GM23338 (cell line): ENCODE measurements around the gene SLC15A5. TPM values are rescaled to one million over a fixed set of nuclear protein-coding genes. Genes with fewer than 3 reads are reported as not detected.
A peak's percentile ranks its signal among the peaks of the same experiment; 100 is the strongest.

ENCODE experiments used
- ATAC-seq: fragments of 200-7000 bp; cut with Tn5 transposase; 3 replicates; pipeline ENCODE4 v1.9.1; 2020
- DNase-seq: peaks from one replicate; pipeline ENCODE4 v3.0.0-alpha.2; 2015; ENCODE audit warnings: low spot score
- H2AFZ ChIP-seq: fragments of 200-600 bp; sonication (generic); 2 replicates; pipeline ENCODE4 v1.8.0; 2016; ENCODE audit warnings: antibody characterized with exemption, mild to moderate bottlenecking, moderate library complexity
- H3F3A ChIP-seq: fragments of 200-600 bp; sonication (generic); replicated peaks from 2 replicates; pipeline ENCODE4 v1.8.0; 2017; ENCODE audit warnings: antibody characterized with exemption, mixed run types, low read depth
- H3K27ac ChIP-seq: fragments of 200-600 bp; sonication (generic); 2 replicates; pipeline ENCODE4 v1.6.1; 2016; ENCODE audit warnings: low read depth
- H3K27me3 ChIP-seq: fragments of 200-600 bp; sonication (generic); 2 replicates; pipeline ENCODE4 v1.8.0; 2016; ENCODE audit warnings: mild to moderate bottlenecking, mixed run types, moderate library complexity; ENCODE audit not compliant: insufficient read depth
- H3K36me3 ChIP-seq: fragments of 200-600 bp; sonication (generic); 2 replicates; pipeline ENCODE4 v1.8.0; 2016; ENCODE audit warnings: mild to moderate bottlenecking; ENCODE audit not compliant: insufficient read depth
- H3K4me1 ChIP-seq: fragments of 200-600 bp; sonication (generic); 2 replicates; pipeline ENCODE4 v1.8.0; 2016; ENCODE audit warnings: mild to moderate bottlenecking, moderate library complexity; ENCODE audit not compliant: insufficient read depth
- H3K4me2 ChIP-seq: fragments of 200-600 bp; sonication (generic); 2 replicates; pipeline ENCODE4 v1.7.1; 2017; ENCODE audit warnings: mixed run types
- H3K4me3 ChIP-seq: fragments of 200-600 bp; sonication (generic); 2 replicates; pipeline ENCODE4 v1.6.1; 2016; ENCODE audit warnings: mixed run types
- H3K79me2 ChIP-seq: fragments of 200-600 bp; sonication (generic); replicated peaks from 2 replicates; pipeline ENCODE4 v1.8.0; 2017; ENCODE audit warnings: mild to moderate bottlenecking; ENCODE audit not compliant: insufficient read depth
- H3K9me2 ChIP-seq: fragments of 200-600 bp; sonication (generic); 2 replicates; pipeline ENCODE4 v1.8.0; 2017; ENCODE audit not compliant: insufficient read depth
- H4K20me1 ChIP-seq: fragments of 200-600 bp; sonication (generic); replicated peaks from 2 replicates; pipeline ENCODE4 v1.8.0; 2017; ENCODE audit warnings: mild to moderate bottlenecking; ENCODE audit not compliant: insufficient read depth
- H3K27ac Mint-ChIP-seq: 2 replicates; pipeline ENCODE4 v1.8.0; 2020; ENCODE audit warnings: inconsistent platforms, mild to moderate bottlenecking, moderate library complexity, mixed read lengths
- H3K27me3 Mint-ChIP-seq: 3 replicates; pipeline ENCODE4 v1.8.0; 2022; ENCODE audit warnings: low read depth, mild to moderate bottlenecking, moderate library complexity, mixed read lengths, inconsistent platforms; ENCODE audit not compliant: insufficient read depth, poor library complexity
- H3K36me3 Mint-ChIP-seq: 3 replicates; pipeline ENCODE4 v1.8.0; 2021; ENCODE audit warnings: low read depth, mild to moderate bottlenecking, inconsistent platforms, moderate library complexity, mixed read lengths
- H3K4me1 Mint-ChIP-seq: 3 replicates; pipeline ENCODE4 v1.8.0; 2020; ENCODE audit warnings: mild to moderate bottlenecking, inconsistent platforms, mixed read lengths
- H3K4me3 Mint-ChIP-seq: 3 replicates; pipeline ENCODE4 v1.8.0; 2021; ENCODE audit warnings: moderate library complexity, mild to moderate bottlenecking, inconsistent platforms, mixed read lengths
- H3K9me3 Mint-ChIP-seq: 3 replicates; pipeline ENCODE4 v1.8.0; 2020; ENCODE audit warnings: moderate library complexity, mild to moderate bottlenecking, inconsistent platforms, mixed read lengths
- CREB1 ChIP-seq: fragments of 250-450 bp; sonication (Bioruptor Pico); IDR thresholded peaks from 2 replicates; pipeline ENCODE4 v1.5.0; 2020; ENCODE audit warnings: low read depth, mild to moderate bottlenecking, moderate library complexity
- EZH2 ChIP-seq: fragments of 200-600 bp; sonication (generic); IDR thresholded peaks from one replicate; pipeline ENCODE4 v1.8.0; 2017; ENCODE audit warnings: antibody characterized with exemption, mild to moderate bottlenecking, low read depth; ENCODE audit not compliant: unreplicated experiment
- JUNB ChIP-seq: IDR thresholded peaks from one replicate; pipeline ENCODE4 v1.6.1; 2016; ENCODE audit warnings: antibody characterized with exemption; ENCODE audit not compliant: unreplicated experiment
- NANOG ChIP-seq: IDR thresholded peaks from 2 replicates; pipeline ENCODE4 v1.6.1; 2016; ENCODE audit warnings: antibody characterized with exemption, borderline replicate concordance
- ZNF114 ChIP-seq: fragments of 250-450 bp; sonication (Bioruptor Pico); IDR thresholded peaks from 2 replicates; pipeline ENCODE4 v1.5.0; 2020; ENCODE audit warnings: mild to moderate bottlenecking, moderate library complexity
- polyA plus RNA-seq: library from polyadenylated mRNA; unstranded; fragments of >200 nt; fragmentation: Nextera tagmentation; extraction: Ambion mirVana; gene quantifications from 2 replicates; pipeline ENCODE4 v1.2.1, GENCODE V29; 2016
- total RNA-seq: library from RNA; depleted of rRNA; stranded (reverse); fragments of >200 nt; shearing (Covaris generic); gene quantifications from 2 replicates; pipeline ENCODE4 v1.2.3, GENCODE V29; 2014
- TF ChIP-seq, protein P1 (sequence below): fragments of 250-450 bp; sonication (Bioruptor Pico); IDR thresholded peaks from 2 replicates; pipeline ENCODE4 v1.5.0; 2020; ENCODE audit warnings: mild to moderate bottlenecking, moderate library complexity
- TF ChIP-seq, protein P2 (sequence below): IDR thresholded peaks from one replicate; pipeline ENCODE4 v1.6.1; 2018; ENCODE audit warnings: antibody characterized with exemption; ENCODE audit not compliant: unreplicated experiment

SLC15A5 gene
- total and polyA plus RNA-seq, 2 experiments from 2014 or later = not detected

DNA sequence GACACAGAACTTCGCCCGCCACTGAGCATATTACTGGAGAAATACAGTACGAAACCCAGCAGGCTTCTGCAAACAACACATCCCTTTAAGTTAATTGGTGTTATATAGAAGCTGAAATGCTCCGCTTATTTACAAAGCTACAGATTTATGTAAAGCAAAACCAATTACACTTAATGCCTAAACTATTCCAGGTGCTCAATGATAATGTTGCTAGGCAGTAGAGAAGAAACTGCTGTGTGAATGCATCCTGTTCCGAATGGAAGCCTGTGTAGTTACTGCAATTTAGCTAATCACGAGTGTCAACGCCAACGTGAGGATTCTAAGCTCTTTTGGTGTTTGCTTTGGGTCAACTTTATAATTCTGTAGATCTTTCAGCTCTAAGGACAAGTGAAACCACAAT, 89.8 kb downstream of the SLC15A5 start (continued):
- TF ChIP-seq JUNB = no peak
- TF ChIP-seq, protein P1, sequence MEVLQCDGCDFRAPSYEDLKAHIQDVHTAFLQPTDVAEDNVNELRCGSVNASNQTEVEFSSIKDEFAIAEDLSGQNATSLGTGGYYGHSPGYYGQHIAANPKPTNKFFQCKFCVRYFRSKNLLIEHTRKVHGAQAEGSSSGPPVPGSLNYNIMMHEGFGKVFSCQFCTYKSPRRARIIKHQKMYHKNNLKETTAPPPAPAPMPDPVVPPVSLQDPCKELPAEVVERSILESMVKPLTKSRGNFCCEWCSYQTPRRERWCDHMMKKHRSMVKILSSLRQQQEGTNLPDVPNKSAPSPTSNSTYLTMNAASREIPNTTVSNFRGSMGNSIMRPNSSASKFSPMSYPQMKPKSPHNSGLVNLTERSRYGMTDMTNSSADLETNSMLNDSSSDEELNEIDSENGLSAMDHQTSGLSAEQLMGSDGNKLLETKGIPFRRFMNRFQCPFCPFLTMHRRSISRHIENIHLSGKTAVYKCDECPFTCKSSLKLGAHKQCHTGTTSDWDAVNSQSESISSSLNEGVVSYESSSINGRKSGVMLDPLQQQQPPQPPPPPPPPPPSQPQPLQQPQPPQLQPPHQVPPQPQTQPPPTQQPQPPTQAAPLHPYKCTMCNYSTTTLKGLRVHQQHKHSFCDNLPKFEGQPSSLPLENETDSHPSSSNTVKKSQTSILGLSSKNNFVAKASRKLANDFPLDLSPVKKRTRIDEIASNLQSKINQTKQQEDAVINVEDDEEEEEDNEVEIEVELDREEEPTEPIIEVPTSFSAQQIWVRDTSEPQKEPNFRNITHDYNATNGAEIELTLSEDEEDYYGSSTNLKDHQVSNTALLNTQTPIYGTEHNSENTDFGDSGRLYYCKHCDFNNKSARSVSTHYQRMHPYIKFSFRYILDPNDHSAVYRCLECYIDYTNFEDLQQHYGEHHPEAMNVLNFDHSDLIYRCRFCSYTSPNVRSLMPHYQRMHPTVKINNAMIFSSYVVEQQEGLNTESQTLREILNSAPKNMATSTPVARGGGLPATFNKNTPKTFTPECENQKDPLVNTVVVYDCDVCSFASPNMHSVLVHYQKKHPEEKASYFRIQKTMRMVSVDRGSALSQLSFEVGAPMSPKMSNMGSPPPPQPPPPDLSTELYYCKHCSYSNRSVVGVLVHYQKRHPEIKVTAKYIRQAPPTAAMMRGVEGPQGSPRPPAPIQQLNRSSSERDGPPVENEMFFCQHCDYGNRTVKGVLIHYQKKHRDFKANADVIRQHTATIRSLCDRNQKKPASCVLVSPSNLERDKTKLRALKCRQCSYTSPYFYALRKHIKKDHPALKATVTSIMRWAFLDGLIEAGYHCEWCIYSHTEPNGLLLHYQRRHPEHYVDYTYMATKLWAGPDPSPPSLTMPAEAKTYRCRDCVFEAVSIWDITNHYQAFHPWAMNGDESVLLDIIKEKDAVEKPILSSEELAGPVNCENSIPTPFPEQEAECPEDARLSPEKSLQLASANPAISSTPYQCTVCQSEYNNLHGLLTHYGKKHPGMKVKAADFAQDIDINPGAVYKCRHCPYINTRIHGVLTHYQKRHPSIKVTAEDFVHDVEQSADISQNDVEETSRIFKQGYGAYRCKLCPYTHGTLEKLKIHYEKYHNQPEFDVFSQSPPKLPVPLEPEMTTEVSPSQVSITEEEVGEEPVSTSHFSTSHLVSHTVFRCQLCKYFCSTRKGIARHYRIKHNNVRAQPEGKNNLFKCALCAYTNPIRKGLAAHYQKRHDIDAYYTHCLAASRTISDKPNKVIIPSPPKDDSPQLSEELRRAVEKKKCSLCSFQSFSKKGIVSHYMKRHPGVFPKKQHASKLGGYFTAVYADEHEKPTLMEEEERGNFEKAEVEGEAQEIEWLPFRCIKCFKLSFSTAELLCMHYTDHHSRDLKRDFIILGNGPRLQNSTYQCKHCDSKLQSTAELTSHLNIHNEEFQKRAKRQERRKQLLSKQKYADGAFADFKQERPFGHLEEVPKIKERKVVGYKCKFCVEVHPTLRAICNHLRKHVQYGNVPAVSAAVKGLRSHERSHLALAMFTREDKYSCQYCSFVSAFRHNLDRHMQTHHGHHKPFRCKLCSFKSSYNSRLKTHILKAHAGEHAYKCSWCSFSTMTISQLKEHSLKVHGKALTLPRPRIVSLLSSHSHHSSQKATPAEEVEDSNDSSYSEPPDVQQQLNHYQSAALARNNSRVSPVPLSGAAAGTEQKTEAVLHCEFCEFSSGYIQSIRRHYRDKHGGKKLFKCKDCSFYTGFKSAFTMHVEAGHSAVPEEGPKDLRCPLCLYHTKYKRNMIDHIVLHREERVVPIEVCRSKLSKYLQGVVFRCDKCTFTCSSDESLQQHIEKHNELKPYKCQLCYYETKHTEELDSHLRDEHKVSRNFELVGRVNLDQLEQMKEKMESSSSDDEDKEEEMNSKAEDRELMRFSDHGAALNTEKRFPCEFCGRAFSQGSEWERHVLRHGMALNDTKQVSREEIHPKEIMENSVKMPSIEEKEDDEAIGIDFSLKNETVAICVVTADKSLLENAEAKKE = no peak
- TF ChIP-seq CREB1 (CRISPR knock-in tag) = no peak
- TF ChIP-seq EZH2 = no peak
- no peak for TF ChIP-seq NANOG
- TF ChIP-seq ZNF114 (CRISPR knock-in tag) = no peak

DNA sequence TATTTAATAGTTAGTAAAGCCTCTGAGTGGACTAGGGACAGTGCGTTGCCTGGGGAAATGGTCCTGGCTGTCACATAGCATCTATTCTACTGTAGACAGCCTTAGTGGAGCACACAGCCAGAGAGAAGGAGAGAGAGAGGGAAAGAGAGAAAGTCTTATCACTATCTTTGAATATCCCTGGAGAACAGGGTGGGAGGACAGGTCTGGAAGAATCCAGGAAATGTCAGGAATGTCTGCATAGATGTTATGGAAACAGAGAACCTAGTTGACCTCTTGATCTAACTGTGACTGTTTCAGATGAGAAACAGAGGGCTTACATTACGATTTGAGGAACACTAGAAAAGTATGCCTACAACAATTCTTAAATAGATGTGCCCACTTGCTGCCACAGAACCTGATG, 92.8 kb downstream of the SLC15A5 start:
- Histone ChIP-seq H2AFZ (no peak overlapping the region), H3K4me1 (peaks cover 13% of the 10 kb centered on the region; the same call in 1 of the 2 replicates), H3K4me2 (peak overlapping the region; percentile 28; the same call in 1 of the 2 replicates), H3F3A (no peaks in the 10 kb centered on the region), H3K9me2 (no peaks in the 10 kb centered on the region), H4K20me1 (no peaks in the 10 kb centered on the region), H3K4me3 (no peak overlapping the region), H3K36me3 (no peaks in the 10 kb centered on the region), H3K27me3 (no peaks in the 10 kb centered on the region), H3K27ac (no peak overlapping the region), H3K79me2 (no peaks in the 10 kb centered on the region)
- Mint-ChIP-seq H3K27ac (no peak overlapping the region), H3K36me3 (no peaks in the 10 kb centered on the region; the same call in 2 of the 3 replicates), H3K4me1 (peaks cover 13% of the 10 kb centered on the region), H3K4me3 (no peak overlapping the region), H3K9me3 (peaks cover 3% of the 10 kb centered on the region; the same call in 1 of the 3 replicates), H3K27me3 (no peaks in the 10 kb centered on the region)
- ATAC-seq (peak; percentile 28; the same call in 2 of the 3 replicates), DNase-seq (peak; percentile 48)
- TF ChIP-seq EZH2 = no peak
- TF ChIP-seq ZNF114 (CRISPR knock-in tag) = no peak
- TF ChIP-seq, protein P2, sequence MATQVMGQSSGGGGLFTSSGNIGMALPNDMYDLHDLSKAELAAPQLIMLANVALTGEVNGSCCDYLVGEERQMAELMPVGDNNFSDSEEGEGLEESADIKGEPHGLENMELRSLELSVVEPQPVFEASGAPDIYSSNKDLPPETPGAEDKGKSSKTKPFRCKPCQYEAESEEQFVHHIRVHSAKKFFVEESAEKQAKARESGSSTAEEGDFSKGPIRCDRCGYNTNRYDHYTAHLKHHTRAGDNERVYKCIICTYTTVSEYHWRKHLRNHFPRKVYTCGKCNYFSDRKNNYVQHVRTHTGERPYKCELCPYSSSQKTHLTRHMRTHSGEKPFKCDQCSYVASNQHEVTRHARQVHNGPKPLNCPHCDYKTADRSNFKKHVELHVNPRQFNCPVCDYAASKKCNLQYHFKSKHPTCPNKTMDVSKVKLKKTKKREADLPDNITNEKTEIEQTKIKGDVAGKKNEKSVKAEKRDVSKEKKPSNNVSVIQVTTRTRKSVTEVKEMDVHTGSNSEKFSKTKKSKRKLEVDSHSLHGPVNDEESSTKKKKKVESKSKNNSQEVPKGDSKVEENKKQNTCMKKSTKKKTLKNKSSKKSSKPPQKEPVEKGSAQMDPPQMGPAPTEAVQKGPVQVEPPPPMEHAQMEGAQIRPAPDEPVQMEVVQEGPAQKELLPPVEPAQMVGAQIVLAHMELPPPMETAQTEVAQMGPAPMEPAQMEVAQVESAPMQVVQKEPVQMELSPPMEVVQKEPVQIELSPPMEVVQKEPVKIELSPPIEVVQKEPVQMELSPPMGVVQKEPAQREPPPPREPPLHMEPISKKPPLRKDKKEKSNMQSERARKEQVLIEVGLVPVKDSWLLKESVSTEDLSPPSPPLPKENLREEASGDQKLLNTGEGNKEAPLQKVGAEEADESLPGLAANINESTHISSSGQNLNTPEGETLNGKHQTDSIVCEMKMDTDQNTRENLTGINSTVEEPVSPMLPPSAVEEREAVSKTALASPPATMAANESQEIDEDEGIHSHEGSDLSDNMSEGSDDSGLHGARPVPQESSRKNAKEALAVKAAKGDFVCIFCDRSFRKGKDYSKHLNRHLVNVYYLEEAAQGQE = no peak
